GM06990 (cell line): ENCODE data around the gene ESYT2.

Experiments
- DNase-seq: peaks from one replicate; pipeline ENCODE4 v3.0.0-alpha.2; 2011; ENCODE audit not compliant: insufficient read length; ENCODE audit errors: extremely low read depth
- H3K27me3 ChIP-seq: replicated peaks from 2 replicates; pipeline ENCODE4 v1.6.0; 2011; ENCODE audit warnings: low read length; ENCODE audit not compliant: control insufficient read depth, insufficient read depth
- H3K36me3 ChIP-seq: 2 replicates; pipeline ENCODE4 v1.5.1; 2011; ENCODE audit warnings: low read length; ENCODE audit not compliant: control insufficient read depth, insufficient read depth
- H3K4me3 ChIP-seq: replicated peaks from 2 replicates; pipeline ENCODE4 v1.5.1; 2011; ENCODE audit warnings: low read depth, mild to moderate bottlenecking, control low read depth, low read length
- CTCF ChIP-seq: IDR thresholded peaks from 2 replicates; pipeline ENCODE4 v1.5.1; 2011; ENCODE audit warnings: low read length, control low read depth, mild to moderate bottlenecking, inconsistent platforms; ENCODE audit not compliant: insufficient read depth, poor library complexity, severe bottlenecking

Gene ESYT2

GRCh38 chr7:158734861-158735260 is 94.4 kb downstream of the ESYT2 start:
- H3K36me3 ChIP-seq, result peaks cover 7% of the 10 kb centered on the region
- no peak overlapping the region for H3K4me3 ChIP-seq
- no peak for TF ChIP-seq CTCF
- no peak for DNase-seq
- no peaks in the 10 kb centered on the region for H3K27me3 ChIP-seq

- DNase-seq, result no peak
- no peaks in the 10 kb centered on the region for H3K27me3 ChIP-seq
- TF ChIP-seq CTCF, result no peak
These were observed 95.4 kb downstream of the ESYT2 start for GRCh38 chr7:158733775-158734494.

GRCh38 chr7:158733220-158733519 is 96.1 kb downstream of the ESYT2 start:
- no peak for TF ChIP-seq CTCF
- H3K4me3 ChIP-seq, result no peak overlapping the region
- no peak for DNase-seq
- no peaks in the 10 kb centered on the region for H3K27me3 ChIP-seq
- H3K36me3 ChIP-seq, result peaks cover 7% of the 10 kb centered on the region

More at GRCh38 chr7:158733775-158734494, 95.4 kb downstream of the ESYT2 start:
- Histone ChIP-seq H3K36me3 (peaks cover 7% of the 10 kb centered on the region), H3K4me3 (no peak overlapping the region)

- Histone ChIP-seq H3K4me3 (no peak overlapping the region), H3K27me3 (no peaks in the 10 kb centered on the region), H3K36me3 (peaks cover 7% of the 10 kb centered on the region)
- no peak for TF ChIP-seq CTCF
- DNase-seq, result no peak
These were observed 96.7 kb downstream of the ESYT2 start for GRCh38 chr7:158732494-158733219.

DNA sequence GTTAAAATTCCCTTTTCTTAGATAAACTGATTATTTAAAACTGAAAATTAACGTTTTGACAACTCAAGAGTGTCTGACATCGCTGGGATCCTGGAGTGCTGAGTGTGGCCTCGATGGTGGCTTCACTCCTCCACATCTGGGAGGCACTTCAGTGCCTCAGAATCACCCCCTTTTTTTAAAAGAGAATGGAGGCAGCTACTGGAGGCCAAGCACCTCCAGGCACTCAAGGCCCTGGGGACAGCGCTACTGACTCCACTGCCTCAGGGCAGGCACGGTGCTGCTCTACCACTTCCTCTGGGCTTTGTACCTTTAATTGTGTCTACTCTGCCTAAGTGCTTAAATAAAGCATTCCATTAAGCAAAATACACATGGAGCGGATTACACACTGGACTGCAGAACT is 97.5 kb downstream of the ESYT2 start:
- Histone ChIP-seq H3K36me3 (peaks cover 5% of the 10 kb centered on the region), H3K27me3 (no peaks in the 10 kb centered on the region), H3K4me3 (no peak overlapping the region)
- no peak for DNase-seq
- no peak for TF ChIP-seq CTCF
